SH-SY5Y (cell line): ENCODE data around the gene UBE2J2.

ENCODE experiments used
- GATA2 ChIP-seq: IDR thresholded peaks from 2 replicates; pipeline ENCODE4 v1.6.1; 2011; ENCODE audit warnings: mild to moderate bottlenecking, low read depth, low read length
- GATA3 ChIP-seq: IDR thresholded peaks from 2 replicates; pipeline ENCODE4 v1.6.1; 2011; ENCODE audit warnings: low read depth, mild to moderate bottlenecking, low read length, moderate library complexity

The UBE2J2 gene

DNA sequence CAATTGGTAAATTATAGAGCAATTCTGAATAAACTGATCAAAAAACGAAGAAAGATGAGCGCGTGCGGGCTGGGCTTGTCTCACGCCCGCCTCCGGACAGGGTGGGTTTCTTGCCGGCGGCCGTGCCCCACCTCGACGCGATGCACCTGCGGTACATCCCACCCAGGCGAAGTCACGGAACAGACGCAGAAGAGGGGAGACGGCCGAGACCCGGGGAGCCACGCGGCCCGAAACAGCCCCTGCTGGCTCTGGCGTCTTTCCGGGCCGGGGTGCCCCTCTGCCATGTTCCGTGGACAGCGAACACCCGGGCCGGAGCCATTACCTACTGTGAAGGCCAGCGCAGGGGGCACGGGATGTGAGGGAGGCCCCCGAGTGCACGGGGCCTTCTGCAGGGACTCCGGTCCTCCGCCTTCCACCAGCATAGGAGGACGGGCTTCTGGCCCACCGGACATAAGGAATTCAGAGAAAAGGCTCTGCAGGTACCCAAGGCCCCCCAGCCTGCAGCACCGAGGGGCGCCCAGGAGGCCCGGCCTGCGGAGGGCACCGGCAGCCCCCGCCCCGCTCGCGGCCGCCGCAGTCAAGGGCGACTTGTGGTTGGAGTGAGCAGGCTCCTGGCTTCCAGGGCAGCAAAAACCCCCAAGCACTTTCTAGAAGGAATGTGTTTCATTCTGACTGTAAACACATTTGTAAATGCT is 19.5 kb downstream of the UBE2J2 start:
- TF ChIP-seq GATA3 (no peak), GATA2 (no peak)

DNA sequence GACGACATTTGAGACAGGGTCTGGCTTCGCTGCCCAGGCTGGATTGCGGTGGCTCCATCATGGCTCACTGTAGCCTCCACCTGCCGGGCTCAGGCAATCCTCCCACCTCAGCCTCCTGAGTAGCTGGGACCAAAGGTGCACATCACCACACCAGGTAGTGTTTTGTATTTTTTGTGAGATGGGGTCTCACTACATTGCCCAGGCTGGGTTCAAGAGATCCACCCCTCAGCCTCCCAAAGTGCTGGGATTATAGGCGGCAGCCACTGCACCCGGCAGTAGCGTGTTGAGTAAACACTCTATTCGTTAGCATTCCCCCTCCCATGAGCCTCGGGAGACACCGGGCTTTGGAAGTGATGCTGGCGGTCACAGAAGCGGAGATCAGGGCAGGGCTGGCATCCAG is 20.3 kb downstream of the UBE2J2 start:
- TF ChIP-seq GATA3 (no peak), GATA2 (no peak)

DNA sequence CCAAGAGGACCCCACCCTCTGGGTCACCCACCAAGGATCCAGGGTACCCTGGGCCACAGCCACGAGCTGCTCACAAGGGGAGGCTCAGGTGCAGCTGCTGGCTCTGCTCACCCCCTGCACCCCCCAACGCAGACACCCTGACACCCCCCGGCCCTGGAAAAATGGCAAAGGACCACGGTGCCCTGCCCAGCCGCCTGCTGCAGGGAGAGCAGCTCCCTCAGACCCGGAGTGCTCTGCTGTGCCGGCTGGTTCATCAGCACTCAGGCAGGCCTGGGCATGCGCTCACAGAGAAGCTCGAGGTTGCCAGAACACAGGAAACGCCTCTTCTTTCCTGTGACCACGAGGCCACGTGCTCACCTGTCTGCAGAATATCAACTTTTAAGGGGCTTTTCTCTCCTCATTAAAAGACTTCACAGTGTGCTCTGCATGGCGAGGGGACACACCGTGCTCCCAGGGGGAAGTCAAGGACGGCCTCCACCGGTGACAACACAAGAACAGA is 22.8 kb downstream of the UBE2J2 start:
- TF ChIP-seq GATA2 (no peak), GATA3 (no peak)

DNA sequence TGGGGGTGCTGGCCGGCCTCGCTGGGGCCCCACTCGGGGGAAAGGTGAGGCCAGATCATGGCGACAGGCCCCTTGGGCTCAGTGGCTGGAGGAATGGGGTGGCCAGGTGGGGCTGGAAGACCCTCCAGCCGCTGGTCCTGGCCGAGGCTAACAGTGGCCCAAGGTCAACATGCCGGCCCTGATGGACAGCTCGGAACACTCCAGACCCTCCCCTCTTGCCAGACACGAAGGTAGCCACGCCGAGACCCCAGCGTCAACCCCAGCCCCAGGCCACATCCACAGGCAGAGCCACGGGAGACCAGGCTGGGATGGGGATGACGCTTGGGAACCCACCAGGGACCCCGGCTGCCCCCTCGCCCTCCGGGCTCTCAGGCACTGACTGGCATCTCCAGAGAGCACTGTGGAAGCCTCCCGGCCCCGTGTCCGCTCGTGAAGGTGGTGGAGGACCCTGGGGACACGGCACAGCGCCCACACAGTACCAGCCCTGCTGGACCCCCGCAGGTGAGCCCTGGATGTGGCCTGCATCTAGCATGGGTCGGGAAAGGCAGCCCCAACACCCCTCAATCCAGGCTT is 26.2 kb downstream of the UBE2J2 start:
- TF ChIP-seq GATA2 (no peak), GATA3 (no peak)

DNA sequence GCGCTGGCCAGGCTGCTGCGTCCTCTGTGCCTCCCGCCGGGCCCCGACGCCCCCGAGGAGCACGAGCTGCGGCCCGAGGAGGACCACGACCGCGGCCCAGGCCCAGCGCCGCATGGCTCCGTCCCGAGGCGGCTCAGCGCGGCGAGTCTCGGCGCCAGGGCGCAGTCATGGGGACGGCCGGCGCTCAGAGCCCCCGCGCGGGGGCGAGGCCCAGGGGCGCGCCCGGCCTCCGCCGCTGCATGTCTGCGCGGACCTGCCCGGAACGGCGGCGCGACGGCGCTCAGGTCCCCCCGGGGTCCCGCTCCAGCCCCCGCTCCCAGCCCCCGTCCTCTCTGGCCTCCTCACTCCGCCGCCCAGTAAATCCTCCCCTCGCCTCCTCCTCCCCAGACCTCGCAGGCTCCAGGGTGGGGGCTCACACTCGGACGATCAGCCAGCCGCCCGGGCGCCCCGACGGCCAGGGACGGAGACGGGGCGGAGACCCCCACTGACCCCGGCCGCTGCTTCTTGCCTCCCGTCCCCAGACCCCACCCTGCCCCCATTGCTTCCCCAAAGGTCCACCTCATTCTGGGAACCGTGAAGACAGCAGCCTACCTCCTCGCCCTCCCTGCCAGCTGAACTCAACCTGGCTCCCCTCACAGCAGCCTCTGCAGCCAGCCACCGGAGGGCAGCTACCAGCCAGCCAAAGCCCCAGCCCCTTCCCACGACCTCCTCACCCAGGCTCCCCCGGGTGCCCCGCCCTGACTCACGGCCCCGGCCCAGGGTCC is 26.9 kb downstream of the UBE2J2 start, which contains the start of gene C1QTNF12:
TSS of gene C1QTNF12 (minus strand) at position 146 of the 764 bp plus-strand sequence. CDS start at position 114, 32 bp downstream.
- TF ChIP-seq GATA2 (no peak), GATA3 (no peak)

DNA sequence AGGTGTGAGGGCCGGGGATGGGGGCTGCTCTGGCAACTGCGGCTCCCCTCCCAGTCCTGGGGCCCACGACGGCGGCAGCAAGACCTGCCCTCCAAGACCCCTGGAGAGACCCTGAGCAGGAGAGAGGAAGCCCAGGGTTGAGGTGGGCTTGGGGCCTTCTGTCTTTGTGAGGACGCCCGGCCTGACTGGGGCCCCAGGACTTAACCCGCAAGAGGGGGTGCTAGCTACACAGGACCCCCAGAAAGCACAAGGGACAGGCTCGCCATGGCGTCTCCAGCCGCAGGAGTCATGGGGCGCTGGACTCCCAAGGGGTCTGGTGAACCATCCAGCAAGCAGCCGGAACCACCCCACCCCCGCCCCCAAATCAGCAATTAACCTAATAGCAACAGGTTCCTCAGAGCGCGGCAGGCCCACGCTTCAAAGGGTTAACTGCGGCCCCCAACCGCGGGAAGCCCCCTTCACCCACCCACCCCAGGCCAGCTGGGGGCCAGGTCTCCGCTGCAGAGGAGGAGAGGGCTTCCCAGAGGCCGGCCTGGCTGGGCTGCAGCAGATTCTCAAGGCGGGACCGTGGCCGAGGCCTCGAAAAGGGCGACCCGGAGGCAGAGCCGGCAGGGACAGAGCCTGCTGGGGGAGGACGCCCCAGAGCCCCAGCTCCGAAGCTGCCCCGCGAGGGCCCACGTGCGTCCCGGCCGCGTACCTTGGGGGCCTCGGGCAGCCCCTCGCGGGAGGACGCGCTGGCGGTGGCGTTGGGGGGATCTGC is 27.7 kb downstream of the UBE2J2 start:
- TF ChIP-seq GATA3 (no peak), GATA2 (no peak)

DNA sequence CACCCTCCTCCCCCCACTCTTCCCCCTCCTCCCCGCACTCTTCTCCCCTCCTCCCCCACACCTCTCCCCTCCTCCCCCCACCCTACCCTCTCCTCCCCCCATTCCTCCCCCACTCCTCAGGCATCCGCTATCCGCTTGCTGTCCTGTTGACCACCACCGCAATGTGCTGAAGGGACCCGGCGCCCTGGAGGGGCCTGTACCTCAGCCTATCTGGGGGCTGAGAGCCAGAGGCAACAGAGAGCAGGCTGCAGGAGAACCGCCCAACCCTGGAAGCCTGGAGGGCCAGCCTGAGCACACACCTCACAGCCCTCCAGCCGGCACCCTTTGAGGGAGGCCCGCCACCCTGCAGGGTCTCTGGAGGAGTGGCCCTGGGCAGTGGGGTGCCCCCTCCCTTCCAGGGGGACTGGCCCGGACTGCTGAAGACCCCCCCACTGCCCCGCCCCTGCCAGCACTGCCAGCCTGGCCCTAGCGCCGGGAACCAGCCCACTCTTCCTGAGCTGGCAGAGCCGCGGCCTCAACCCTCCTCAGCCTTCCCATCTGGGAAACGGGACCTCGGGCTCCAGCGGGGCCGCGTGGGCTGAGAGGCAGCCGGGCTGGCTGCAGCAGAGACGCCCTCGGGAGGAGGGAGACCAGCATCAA is 28.4 kb downstream of the UBE2J2 start:
- no peak for TF ChIP-seq GATA2
- no peak for TF ChIP-seq GATA3

DNA sequence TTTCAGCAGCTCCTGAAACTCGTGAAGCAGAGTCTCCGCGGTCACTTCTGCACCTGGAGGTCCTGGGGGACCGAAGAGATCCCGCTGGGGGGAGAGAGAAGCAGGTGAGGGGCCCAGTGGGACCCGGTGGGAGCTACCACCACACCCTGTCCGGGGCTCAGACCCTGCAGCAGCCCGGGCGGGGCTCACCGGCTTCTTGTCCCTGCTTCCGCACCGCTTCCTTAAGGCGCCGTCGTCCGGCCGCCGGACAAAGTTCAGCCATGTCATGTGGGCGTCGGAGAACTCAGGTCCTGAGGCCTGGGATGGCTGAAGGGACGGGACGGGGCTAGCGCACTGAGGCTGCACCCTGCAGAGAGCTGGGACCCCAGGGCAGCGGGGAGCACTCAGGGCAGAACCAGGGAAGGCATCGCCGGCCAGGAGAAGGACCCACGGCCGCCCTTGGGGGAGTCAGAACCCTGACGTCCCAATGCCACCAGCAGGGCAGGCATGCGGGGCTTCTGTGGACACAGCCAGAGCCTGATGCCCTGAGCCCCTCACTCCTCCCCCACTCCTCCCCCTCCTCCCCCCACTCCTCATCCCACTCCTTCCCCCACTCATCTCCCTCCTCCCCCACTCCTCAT is 29.4 kb downstream of the UBE2J2 start:
- TF ChIP-seq GATA2 (no peak), GATA3 (no peak)

DNA sequence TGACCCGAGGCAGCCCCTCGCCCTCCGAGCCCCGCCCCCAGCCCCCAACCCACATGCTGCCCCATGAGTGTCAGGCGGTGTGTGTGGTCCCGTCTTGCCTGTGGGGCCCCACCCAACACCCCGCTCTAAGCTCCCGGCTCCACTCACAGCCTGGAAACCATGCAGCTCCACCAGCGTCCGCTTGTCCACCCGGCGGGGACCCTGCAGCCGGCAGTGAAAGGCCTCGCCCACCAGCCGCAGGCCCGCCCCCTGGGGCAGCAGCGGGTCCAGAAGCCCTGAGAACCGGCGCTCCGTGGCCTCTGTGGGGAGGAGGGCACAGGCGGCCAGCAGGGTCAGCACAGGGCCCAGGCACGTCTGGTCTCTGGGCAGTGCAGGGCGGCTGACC is 29.9 kb downstream of the UBE2J2 start:
- TF ChIP-seq GATA2 (no peak), GATA3 (no peak)

DNA sequence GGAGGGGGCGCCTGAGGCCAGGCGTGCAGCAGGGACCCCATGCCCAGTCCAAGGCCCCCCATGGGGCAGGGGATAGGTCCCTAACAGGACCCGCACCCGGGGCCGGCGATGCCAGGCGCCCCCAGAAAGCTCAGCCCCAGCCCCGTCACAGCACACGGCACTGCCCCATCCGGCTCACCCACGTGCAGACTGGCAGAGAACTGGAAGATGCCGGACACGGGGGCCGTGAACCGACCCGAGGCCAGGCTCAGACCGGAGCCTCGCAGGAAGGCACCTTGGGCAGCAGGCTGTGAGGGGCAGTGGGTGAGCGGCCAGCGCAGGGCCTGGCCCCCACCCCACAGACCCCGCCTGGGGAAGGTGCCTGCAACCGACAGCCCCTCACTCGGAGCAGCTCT is 30.4 kb downstream of the UBE2J2 start:
- no peak for TF ChIP-seq GATA3
- no peak for TF ChIP-seq GATA2

DNA sequence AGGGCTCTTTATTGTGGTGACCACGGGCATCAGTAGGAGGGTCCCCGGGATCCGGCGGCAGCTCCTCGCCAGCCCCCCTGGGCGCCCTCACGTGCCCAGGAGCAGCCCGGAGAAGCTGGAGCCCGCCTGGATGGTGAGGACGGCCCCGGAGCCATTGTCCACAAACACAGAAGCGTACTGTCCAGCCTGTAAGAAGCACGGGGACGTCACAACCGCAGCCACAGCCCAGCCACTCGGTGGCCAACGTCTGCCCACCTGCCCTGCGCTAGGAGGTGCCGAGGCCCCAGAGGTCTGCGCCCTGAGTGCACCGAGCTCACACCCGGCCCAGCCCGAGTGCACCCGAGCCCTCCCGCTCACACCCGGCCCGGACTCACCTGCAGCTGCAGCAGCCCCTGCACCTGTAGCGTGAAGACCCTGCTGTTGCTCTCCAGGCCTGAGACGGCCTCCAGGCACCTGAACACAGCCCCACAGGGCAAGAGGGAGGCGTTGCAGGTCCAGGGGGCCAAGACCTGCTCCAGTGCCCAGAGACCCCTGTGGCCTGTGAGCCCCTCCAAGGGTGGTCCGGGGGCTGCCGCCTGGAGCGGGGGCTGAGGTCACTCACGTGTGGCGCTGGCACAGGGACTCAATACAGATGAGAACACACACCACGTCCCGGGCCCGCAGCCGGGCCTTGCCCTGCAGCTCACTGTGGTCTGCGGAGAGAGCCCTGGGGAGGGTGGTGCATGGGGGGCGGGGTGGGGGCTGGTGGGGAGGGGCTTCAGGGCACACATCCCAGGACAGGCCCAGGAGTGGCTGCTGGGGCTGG is 31.0 kb downstream of the UBE2J2 start:
- TF ChIP-seq GATA3 (no peak), GATA2 (no peak)

DNA sequence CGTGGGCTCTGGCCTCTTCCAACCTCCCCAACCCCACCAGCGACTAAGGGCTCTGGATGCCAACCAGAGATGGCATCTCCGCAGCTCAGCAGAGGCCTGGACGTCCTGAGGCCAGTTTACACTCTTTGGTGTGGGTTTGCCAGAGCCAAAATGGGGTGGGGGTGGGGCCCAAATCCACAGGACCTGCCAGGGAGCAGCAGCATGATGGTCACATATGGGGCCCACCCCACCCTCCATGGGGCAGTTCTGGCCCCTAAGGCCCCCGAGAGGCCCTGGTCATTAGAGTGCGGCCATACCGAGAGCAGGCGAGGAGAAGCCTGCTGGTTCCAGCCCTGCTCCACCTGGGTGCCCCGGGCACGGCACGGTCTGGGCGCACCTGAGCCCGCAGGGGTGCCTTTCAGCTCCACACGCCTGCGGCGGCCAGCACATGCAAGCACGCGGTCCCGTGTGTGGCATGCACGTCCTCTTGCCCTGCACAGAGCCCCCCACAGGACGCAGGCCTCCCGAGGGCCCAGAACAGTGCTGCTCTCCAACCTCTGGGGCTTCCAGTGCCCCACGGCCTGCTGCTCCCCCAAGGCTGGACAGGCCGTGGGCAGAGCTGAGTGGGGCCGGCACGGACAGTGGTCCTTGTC is 31.9 kb downstream of the UBE2J2 start:
- no peak for TF ChIP-seq GATA2
- TF ChIP-seq GATA3 = no peak
